ENCODE results near the gene LRP10. TPM values are rescaled to one million over a fixed set of nuclear protein-coding genes. Genes with fewer than 3 reads are reported as not detected.

Gene LRP10
- polyA plus RNA-seq, 1 experiment: 308 TPM

- H3K27me3 ChIP-seq (ENCODE audit: control insufficient read depth, insufficient read depth, low read length): no peaks in the 10 kb centered on the region
- ChIA-PET CTCF (no interaction called here), POLR2A (no interaction called here)
- DNase-seq (ENCODE audit: low read depth): no peak
- H3K4me3 ChIP-seq (ENCODE audit: low read depth, low read length): no peak overlapping the region
- TF ChIP-seq CTCF (IDR thresholded peaks at IDR 0.05; ENCODE audit: insufficient read depth, low read depth, low read length): no peak
- peaks cover 23% of the 10 kb centered on the region for H3K36me3 ChIP-seq (ENCODE audit: control insufficient read depth, insufficient read depth, low read length)
These were observed 52.2 kb downstream of the LRP10 start for GRCh38 chr14:22923746-22924145.

- no peak for DNase-seq (ENCODE audit: low read depth)
- POLR2A ChIA-PET: no interaction called here
- no peak for TF ChIP-seq CTCF (IDR thresholded peaks at IDR 0.05; ENCODE audit: insufficient read depth, low read depth, low read length)
- Histone ChIP-seq H3K36me3 (ENCODE audit: control insufficient read depth, insufficient read depth, low read length) (peaks cover 21% of the 10 kb centered on the region), H3K27me3 (ENCODE audit: control insufficient read depth, insufficient read depth, low read length) (no peaks in the 10 kb centered on the region), H3K4me3 (ENCODE audit: low read depth, low read length) (no peak overlapping the region)
- CTCF ChIA-PET: no interaction called here
These were observed 54.0 kb downstream of the LRP10 start for GRCh38 chr14:22925513-22925912.

- no peak overlapping the region for H3K4me3 ChIP-seq (ENCODE audit: low read depth, low read length)
- ChIA-PET POLR2A (no interaction called here), CTCF (no interaction called here)
- no peaks in the 10 kb centered on the region for H3K27me3 ChIP-seq (ENCODE audit: control insufficient read depth, insufficient read depth, low read length)
- no peak for DNase-seq (ENCODE audit: low read depth)
- H3K36me3 ChIP-seq (ENCODE audit: control insufficient read depth, insufficient read depth, low read length): peaks cover 15% of the 10 kb centered on the region
- no peak for TF ChIP-seq CTCF (IDR thresholded peaks at IDR 0.05; ENCODE audit: insufficient read depth, low read depth, low read length)
These were observed 54.8 kb downstream of the LRP10 start for GRCh38 chr14:22926316-22926715.

GRCh38 chr14:22928237-22929103 is 56.9 kb downstream of the LRP10 start:
- no peaks in the 10 kb centered on the region for H3K27me3 ChIP-seq (ENCODE audit: control insufficient read depth, insufficient read depth, low read length)
- CTCF ChIA-PET: interaction anchor here (1.2 to 3.9 kb wide), 16 partner anchors 9 to 181 kb away, joined by 4 to 48 read pairs (median 10); partner anchors contain the start of genes AJUBA, CDH24, HAUS4 and RBM23
- H3K4me3 ChIP-seq (ENCODE audit: low read depth, low read length): peak overlapping the region; percentile 86
- H3K36me3 ChIP-seq (ENCODE audit: control insufficient read depth, insufficient read depth, low read length): peaks cover 8% of the 10 kb centered on the region
- no peak for TF ChIP-seq CTCF (IDR thresholded peaks at IDR 0.05; ENCODE audit: insufficient read depth, low read depth, low read length)
- DNase-seq (ENCODE audit: low read depth): no peak
- POLR2A ChIA-PET: interaction anchor here (0.5 kb wide), 1 partner anchor 13 kb away, joined by 3 read pairs; no protein-coding TSS in a partner anchor

- POLR2A ChIA-PET: interaction anchor here (0.5 to 1.3 kb wide), 2 partner anchors 14 to 78 kb away, joined by 3 to 4 read pairs; no protein-coding TSS in a partner anchor
- CTCF ChIA-PET: interaction anchor here (1.0 to 3.9 kb wide), 32 partner anchors 10 to 373 kb away, joined by 3 to 48 read pairs (median 5); partner anchors contain the start of genes AJUBA, CDH24, HAUS4 and RBM23
These were observed 57.8 kb downstream of the LRP10 start, which contains the start of gene PRMT5 for GRCh38 chr14:22929104-22929960. PRMT5 (minus strand) TSS chr14:22929376; CDS start chr14:22929361, 15 bp downstream.

More at GRCh38 chr14:22929104-22929960, 57.8 kb downstream of the LRP10 start, which contains the start of gene PRMT5:
- Histone ChIP-seq H3K4me3 (ENCODE audit: low read depth, low read length) (peak within 1 kb of the TSS; percentile 86), H3K27me3 (ENCODE audit: control insufficient read depth, insufficient read depth, low read length) (no peaks in the 10 kb centered on the region), H3K36me3 (ENCODE audit: control insufficient read depth, insufficient read depth, low read length) (peaks cover 3% of the 10 kb centered on the region)
- DNase-seq (ENCODE audit: low read depth): peak; percentile 100
- TF ChIP-seq CTCF (IDR thresholded peaks at IDR 0.05; ENCODE audit: insufficient read depth, low read depth, low read length): no peak
